IMR-90 (cell line): ENCODE data around the gene SYPL2. TPM values are rescaled to one million over a fixed set of nuclear protein-coding genes. Genes with fewer than 3 reads are reported as not detected.

Experiments used
- ATAC-seq: fragments of 200-7000 bp; cut with Tn5 transposase; 2 replicates; pipeline ENCODE4 v1.9.1; 2020; ENCODE audit warnings: low read depth, mild to moderate bottlenecking, moderate library complexity
- BruUV-seq: library from RNA; stranded (reverse); fragments of 400-500 nt; replicated peaks from 2 replicates; lab custom pipeline; 2021; lab: Mats Ljungman, UMichigan
- CTCF ChIA-PET: fragments of 300-600 bp; formaldehyde crosslinking; extraction: SDS; loops from one replicate; lab custom pipeline; 2021; ENCODE audit warnings: antibody characterized with exemption; lab: Yijun Ruan, JAX
- POLR2A ChIA-PET: fragments of 300-600 bp; sonication (Branson Sonifier 250); formaldehyde crosslinking; loops from one replicate; lab custom pipeline; 2022; ENCODE audit warnings: antibody characterized with exemption; ENCODE audit not compliant: unreplicated experiment; lab: Charles Lee
- DNase-seq: peaks from one replicate; pipeline ENCODE4 v3.0.0; 2013
- H2AFZ ChIP-seq: replicated peaks from 2 replicates; pipeline ENCODE3; 2013; ENCODE audit warnings: low read length, mild to moderate bottlenecking; ENCODE audit not compliant: poor library complexity
- H2AK5ac ChIP-seq: 2 replicates; pipeline ENCODE4 v1.6.1; 2013; ENCODE audit warnings: low read depth, low read length, inconsistent platforms
- H2AK9ac ChIP-seq: replicated peaks from 2 replicates; pipeline ENCODE3; 2013; ENCODE audit warnings: mild to moderate bottlenecking, low read depth, low read length, moderate library complexity; ENCODE audit not compliant: poor library complexity
- H2BK120ac ChIP-seq: 2 replicates; pipeline ENCODE4 v1.6.1; 2013; ENCODE audit warnings: low read depth, low read length, inconsistent platforms
- H2BK15ac ChIP-seq: 3 replicates; pipeline ENCODE4 v1.6.1; 2013; ENCODE audit warnings: low read depth, low read length, inconsistent platforms
- H2BK20ac ChIP-seq: 2 replicates; pipeline ENCODE4 v1.6.1; 2013; ENCODE audit warnings: low read depth, mild to moderate bottlenecking, inconsistent platforms, low read length, moderate library complexity
- H2BK5ac ChIP-seq: 2 replicates; pipeline ENCODE4 v1.6.1; 2013; ENCODE audit warnings: mild to moderate bottlenecking, low read depth, low read length, inconsistent platforms; ENCODE audit not compliant: poor library complexity, severe bottlenecking
- H3K14ac ChIP-seq: replicated peaks from 2 replicates; pipeline ENCODE4 v1.6.1; 2013; ENCODE audit warnings: low read depth, low read length, inconsistent platforms
- H3K18ac ChIP-seq: 2 replicates; pipeline ENCODE4 v1.6.1; 2013; ENCODE audit warnings: low read depth, low read length, control low read depth
- H3K23ac ChIP-seq: 2 replicates; pipeline ENCODE4 v1.6.1; 2013; ENCODE audit warnings: low read depth, low read length, inconsistent platforms
- H3K27ac ChIP-seq: 2 replicates; pipeline ENCODE4 v1.5.1; 2013; ENCODE audit warnings: mild to moderate bottlenecking, control low read depth, low read length; ENCODE audit not compliant: insufficient read depth
- H3K27me3 ChIP-seq: 2 replicates; pipeline ENCODE4 v1.6.1; 2013; ENCODE audit warnings: low read length; ENCODE audit not compliant: control insufficient read depth, insufficient read depth
- H3K36me3 ChIP-seq: 2 replicates; pipeline ENCODE4 v1.6.1; 2013; ENCODE audit warnings: low read length, mixed read lengths; ENCODE audit not compliant: control insufficient read depth, insufficient read depth
- H3K4ac ChIP-seq: 2 replicates; pipeline ENCODE4 v1.6.1; 2013; ENCODE audit warnings: low read depth, low read length, inconsistent platforms
- H3K4me1 ChIP-seq: 2 replicates; pipeline ENCODE4 v1.6.1; 2013; ENCODE audit warnings: low read length, mixed read lengths; ENCODE audit not compliant: control insufficient read depth, insufficient read depth
- H3K4me2 ChIP-seq: 2 replicates; pipeline ENCODE4 v1.6.1; 2013; ENCODE audit warnings: low read depth, mild to moderate bottlenecking, control low read depth, low read length, moderate library complexity
- H3K4me3 ChIP-seq: 2 replicates; pipeline ENCODE4 v1.5.1; 2013; ENCODE audit warnings: low read depth, mild to moderate bottlenecking, control low read depth, low read length, moderate library complexity; ENCODE audit not compliant: insufficient read depth
- H3K56ac ChIP-seq: 2 replicates; pipeline ENCODE4 v1.6.1; 2013; ENCODE audit warnings: low read length, inconsistent platforms; ENCODE audit not compliant: insufficient read depth; ENCODE audit errors: extremely low read depth
- H3K79me1 ChIP-seq, 2 experiments: 2 replicates each; pipeline ENCODE4 v1.6.1; 2013; ENCODE audit warnings: low read length in 2 of 2, inconsistent platforms in 1 of 2, low read depth in 1 of 2
- H3K9ac ChIP-seq: 2 replicates; pipeline ENCODE4 v1.6.1; 2013; ENCODE audit warnings: low read depth, low read length, control low read depth
- H3K9me1 ChIP-seq: 2 replicates; pipeline ENCODE4 v1.6.1; 2013; ENCODE audit warnings: low read length, inconsistent platforms; ENCODE audit not compliant: insufficient read depth
- H3K9me3 ChIP-seq: 2 replicates; pipeline ENCODE4 v1.6.1; 2013; ENCODE audit warnings: low read length; ENCODE audit not compliant: control insufficient read depth, insufficient read depth
- H4K20me1 ChIP-seq: 2 replicates; pipeline ENCODE4 v1.6.1; 2013; ENCODE audit warnings: low read length, inconsistent platforms; ENCODE audit not compliant: insufficient read depth
- H4K5ac ChIP-seq: 2 replicates; pipeline ENCODE4 v1.6.1; 2013; ENCODE audit warnings: mild to moderate bottlenecking, low read depth, low read length, control low read depth
- H4K8ac ChIP-seq, 2 experiments: 2 replicates each; pipeline ENCODE4 v1.6.1; 2013; ENCODE audit warnings: low read depth in 2 of 2, low read length in 2 of 2, control low read depth in 1 of 2, inconsistent platforms in 1 of 2
- H4K91ac ChIP-seq: 2 replicates; pipeline ENCODE4 v1.6.1; 2013; ENCODE audit warnings: low read depth, low read length, inconsistent platforms; ENCODE audit not compliant: insufficient read depth
- CHD1 ChIP-seq: IDR thresholded peaks from 2 replicates; pipeline ENCODE4 v1.6.1; 2012; ENCODE audit warnings: low read depth, low read length, improper control_type of control experiment
- FOS ChIP-seq: fragments of 150-350 bp; IDR thresholded peaks from 2 replicates; pipeline ENCODE4 v1.6.1; 2016; ENCODE audit warnings: low read depth, low read length
- POLR2A ChIP-seq: IDR thresholded peaks from 2 replicates; pipeline ENCODE4 v1.6.1; 2012; ENCODE audit warnings: mild to moderate bottlenecking, low read depth, low read length
- RCOR1 ChIP-seq: IDR thresholded peaks from 2 replicates; pipeline ENCODE4 v1.6.1; 2012; ENCODE audit warnings: mild to moderate bottlenecking, low read length, improper control_type of control experiment; ENCODE audit not compliant: insufficient replicate concordance
- RFX5 ChIP-seq: IDR thresholded peaks from 2 replicates; pipeline ENCODE4 v1.8.0; 2012; ENCODE audit warnings: low read depth, mild to moderate bottlenecking, low read length, moderate library complexity
- SMC3 ChIP-seq: fragments of 150-350 bp; IDR thresholded peaks from 2 replicates; pipeline ENCODE4 v1.6.1; 2016; ENCODE audit warnings: low read depth, mild to moderate bottlenecking, antibody characterized with exemption, low read length, moderate library complexity
- dilution Hi-C: fragments of 300-500 bp; cut with HindIII; formaldehyde crosslinking; loops from one replicate; pipeline ENCODE4 v1.14.3; 2018; ENCODE audit warnings: low sequenced_read_pairs; ENCODE audit not compliant: unreplicated experiment
- in situ Hi-C: fragments of 300-500 bp; cut with MboI; formaldehyde crosslinking; loops from 3 replicates; pipeline ENCODE4 v1.14.3; 2019; ENCODE audit warnings: low sequenced_read_pairs, inconsistent platforms, mixed read lengths
- intact Hi-C: fragments of 100-400 bp; cut with micrococcal nuclease; formaldehyde crosslinking; loops from 2 replicates; pipeline ENCODE4 v1.10.0; 2022
- polyA plus RNA-seq, 3 experiments: library from polyadenylated mRNA; depleted of rRNA; stranded (reverse); fragments of >200 nt; gene quantifications; 2 replicates each; pipeline ENCODE4 v1.2.3, GENCODE V29; 2012; ENCODE audit warnings: low replicate concordance in 1 of 3
- total RNA-seq: library from RNA; depleted of rRNA; stranded (reverse); fragments of >200 nt; gene quantifications from 2 replicates; pipeline ENCODE4 v1.2.3, GENCODE V29; 2012

Gene SYPL2
- total and polyA plus RNA-seq, 2 of the 4 experiments (the other 2 are of a cell fraction): under 0.01 to 0.65 TPM

GRCh38 chr1:109482242-109482641 lies 15.9 kb downstream of the SYPL2 start:
- Histone ChIP-seq H3K56ac (no peak overlapping the region), H3K23ac (no peak overlapping the region), H2BK15ac (no peak overlapping the region), H2BK5ac (no peak overlapping the region), H3K36me3 (0 out of 2 replicates have a peak, but pooled peaks cover 3% of the 10 kb centered on the region), H3K4me2 (no peak overlapping the region), H2AK9ac (no peak overlapping the region), H3K4me1 (peaks cover 9% of the 10 kb centered on the region), H2BK20ac (no peak overlapping the region), H4K5ac (no peak overlapping the region), H4K91ac (no peak overlapping the region), H2AFZ (no peak overlapping the region), H4K20me1 (no peaks in the 10 kb centered on the region), H3K27ac (no peak overlapping the region), H4K8ac (no peak overlapping the region), H2AK5ac (no peak overlapping the region), H3K14ac (no peak overlapping the region), H3K9me1 (peaks cover 8% of the 10 kb centered on the region), H2BK120ac (no peak overlapping the region), H3K18ac (no peak overlapping the region), H3K9me3 (no peaks in the 10 kb centered on the region), H3K4me3 (no peak overlapping the region), H3K27me3 (peaks cover 25% of the 10 kb centered on the region), H3K79me1 (peaks cover 9 to 22% of the 10 kb centered on the region in 2 experiments; a peak in 3 of 4 replicates), H3K9ac (no peak overlapping the region), H3K4ac (no peak overlapping the region)
- in situ Hi-C loops: no loop called here
- CTCF ChIA-PET: no interaction called here
- DNase-seq (no peak), ATAC-seq (no peak)
- TF ChIP-seq CHD1 (no peak), RCOR1 (no peak), RFX5 (no peak), SMC3 (no peak), FOS (no peak), POLR2A (no peak)
- BruUV-seq: no TSS peak
- intact Hi-C loops: loop anchor here (5.0 kb wide), 1 partner anchor 35 kb away; no protein-coding TSS in a partner anchor
- dilution Hi-C loops: no loop called here
- POLR2A ChIA-PET: no interaction called here
